GM19455 (cell line): Measurements from ENCODE around the gene FOLR2.
"Not testable (repeated sequence)": the region's sequence is repeated elsewhere in the genome, so short reads cannot be mapped to it uniquely, and the experiment has no call there.

ENCODE experiments used
- ATAC-seq: cut with Tn5 transposase; IDR thresholded peaks from one replicate; pipeline ENCODE4 v1.9.1; 2021; ENCODE audit not compliant: unreplicated experiment

FOLR2 gene

DNA sequence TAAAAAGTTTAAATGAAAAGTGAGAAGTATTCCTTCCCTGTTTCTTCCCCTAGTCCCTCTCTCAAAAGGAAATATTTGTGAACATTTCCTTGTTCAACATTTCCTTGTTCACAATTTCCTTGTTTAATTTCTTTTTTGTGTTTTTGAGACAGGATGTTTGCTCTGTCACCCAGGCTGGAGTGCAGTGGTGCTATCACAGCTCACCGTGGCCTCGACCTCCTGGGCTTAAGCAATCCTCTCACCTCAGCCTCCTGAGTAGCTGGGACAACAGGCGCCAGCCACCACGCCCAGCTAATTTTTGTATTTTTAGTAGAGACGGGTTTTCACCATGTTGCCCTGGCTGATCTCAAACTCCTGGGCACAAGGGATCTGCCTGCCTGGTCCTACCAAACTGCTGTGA lies 50.4 kb downstream of the FOLR2 start:
- ATAC-seq = not testable (repeated sequence)

DNA sequence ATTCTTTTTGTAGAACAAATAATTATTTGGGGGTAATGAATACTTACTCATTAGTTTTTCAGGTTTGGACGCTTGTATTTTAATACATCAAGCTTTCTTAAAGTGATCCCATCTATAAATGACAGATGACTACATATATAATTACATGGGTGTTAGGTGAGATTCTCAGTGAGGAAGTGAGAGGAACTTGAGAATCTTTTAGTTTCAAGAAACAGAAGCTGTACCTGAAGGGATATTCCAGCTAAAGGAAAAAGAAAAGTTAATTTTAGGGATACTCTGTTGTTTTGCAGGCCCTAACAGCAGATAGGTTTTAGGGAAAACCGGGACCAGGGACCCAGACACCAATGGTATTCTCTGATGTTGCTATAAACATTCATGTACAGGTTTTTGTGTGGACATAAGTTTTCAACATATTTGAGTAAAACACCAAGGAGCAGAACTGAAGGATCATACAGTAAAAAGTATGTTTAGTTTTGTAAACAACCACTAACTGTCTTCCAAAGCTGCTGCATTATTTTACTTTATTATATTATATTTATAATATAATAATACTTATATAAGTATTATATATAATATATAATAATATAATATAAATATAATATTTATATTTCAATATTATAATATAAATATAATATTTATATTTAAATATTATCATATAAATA lies 51.5 kb downstream of the FOLR2 start:
- no peak for ATAC-seq
